Measurements from ENCODE around the gene LRFN5.
"Not testable (repeated sequence)": the region's sequence is repeated elsewhere in the genome, so short reads cannot be mapped to it uniquely, and the experiment has no call there.

The LRFN5 gene

GRCh38 chr14:41641690-41642089 lies 35.0 kb downstream of the LRFN5 start:
- DNase-seq = no peak

- no peak for DNase-seq
These were observed 35.7 kb downstream of the LRFN5 start for GRCh38 chr14:41642367-41642766.

- no peak for DNase-seq
These were observed 36.1 kb downstream of the LRFN5 start for GRCh38 chr14:41642789-41643188.

- no peak for DNase-seq
These were observed 37.9 kb downstream of the LRFN5 start for GRCh38 chr14:41644606-41645005.

- DNase-seq = no peak
These were observed 44.1 kb downstream of the LRFN5 start for GRCh38 chr14:41650802-41651201.

- DNase-seq = no peak
These were observed 47.5 kb downstream of the LRFN5 start for GRCh38 chr14:41654196-41654595.

- no peak for DNase-seq
These were observed 56.2 kb downstream of the LRFN5 start for GRCh38 chr14:41662780-41663472.

- DNase-seq = peak; percentile 77
These were observed 56.8 kb downstream of the LRFN5 start for GRCh38 chr14:41663473-41663850.

GRCh38 chr14:41666301-41666700 lies 59.6 kb downstream of the LRFN5 start:
- no peak for DNase-seq

GRCh38 chr14:41668356-41668755 lies 61.7 kb downstream of the LRFN5 start:
- DNase-seq = no peak

- DNase-seq = not testable (repeated sequence)
These were observed 66.9 kb downstream of the LRFN5 start for GRCh38 chr14:41673601-41674000.

GRCh38 chr14:41674511-41674971 lies 67.9 kb downstream of the LRFN5 start:
- not testable (repeated sequence) for DNase-seq

GRCh38 chr14:41699486-41699885 lies 92.8 kb downstream of the LRFN5 start:
- DNase-seq = no peak

- DNase-seq = no peak
These were observed 111.9 kb downstream of the LRFN5 start for GRCh38 chr14:41718477-41719166.

GRCh38 chr14:41739203-41739602 lies 132.5 kb downstream of the LRFN5 start:
- no peak for DNase-seq

- no peak for DNase-seq
These were observed 136.5 kb downstream of the LRFN5 start for GRCh38 chr14:41743140-41743539.

GRCh38 chr14:41749429-41749828 lies 142.8 kb downstream of the LRFN5 start:
- DNase-seq = no peak

GRCh38 chr14:41750575-41750974 lies 143.9 kb downstream of the LRFN5 start:
- DNase-seq = not testable (repeated sequence)

- DNase-seq = no peak
These were observed 151.5 kb downstream of the LRFN5 start for GRCh38 chr14:41758011-41758665.

- DNase-seq = no peak
These were observed 154.5 kb downstream of the LRFN5 start for GRCh38 chr14:41761204-41761603.

- no peak for DNase-seq
These were observed 160.1 kb downstream of the LRFN5 start for GRCh38 chr14:41766772-41767171.

- no peak for DNase-seq
These were observed 167.0 kb downstream of the LRFN5 start for GRCh38 chr14:41773536-41774279.

- no peak for DNase-seq
These were observed 175.8 kb downstream of the LRFN5 start for GRCh38 chr14:41782511-41782910.

All from kidney glomerular epithelial cell (primary cell).